ENCODE data around the gene SFXN5.

DNA sequence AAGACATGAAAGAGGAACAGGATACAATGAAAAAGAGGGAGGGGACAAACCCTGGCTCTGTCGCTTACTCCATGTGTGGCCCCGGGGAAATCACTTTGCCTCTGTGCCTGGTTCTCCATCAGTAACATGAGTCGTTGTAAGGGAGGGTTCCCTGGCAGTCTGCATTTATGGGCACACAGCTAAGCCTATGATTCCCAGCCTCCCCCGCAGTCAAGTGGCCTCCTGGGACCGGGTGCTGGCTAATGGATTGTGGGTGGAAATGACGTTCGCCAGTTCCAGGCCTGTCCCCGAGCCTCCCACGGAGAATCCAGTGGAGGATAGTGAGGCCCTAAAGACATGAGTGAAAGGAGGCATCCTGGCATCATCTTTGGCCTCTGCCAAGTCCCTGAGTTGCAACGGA is 42.7 kb downstream of the SFXN5 start:
- TF ChIP-seq, protein P1, sequence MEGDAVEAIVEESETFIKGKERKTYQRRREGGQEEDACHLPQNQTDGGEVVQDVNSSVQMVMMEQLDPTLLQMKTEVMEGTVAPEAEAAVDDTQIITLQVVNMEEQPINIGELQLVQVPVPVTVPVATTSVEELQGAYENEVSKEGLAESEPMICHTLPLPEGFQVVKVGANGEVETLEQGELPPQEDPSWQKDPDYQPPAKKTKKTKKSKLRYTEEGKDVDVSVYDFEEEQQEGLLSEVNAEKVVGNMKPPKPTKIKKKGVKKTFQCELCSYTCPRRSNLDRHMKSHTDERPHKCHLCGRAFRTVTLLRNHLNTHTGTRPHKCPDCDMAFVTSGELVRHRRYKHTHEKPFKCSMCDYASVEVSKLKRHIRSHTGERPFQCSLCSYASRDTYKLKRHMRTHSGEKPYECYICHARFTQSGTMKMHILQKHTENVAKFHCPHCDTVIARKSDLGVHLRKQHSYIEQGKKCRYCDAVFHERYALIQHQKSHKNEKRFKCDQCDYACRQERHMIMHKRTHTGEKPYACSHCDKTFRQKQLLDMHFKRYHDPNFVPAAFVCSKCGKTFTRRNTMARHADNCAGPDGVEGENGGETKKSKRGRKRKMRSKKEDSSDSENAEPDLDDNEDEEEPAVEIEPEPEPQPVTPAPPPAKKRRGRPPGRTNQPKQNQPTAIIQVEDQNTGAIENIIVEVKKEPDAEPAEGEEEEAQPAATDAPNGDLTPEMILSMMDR (IDR thresholded peaks at IDR 0.05) = no peak
- TF ChIP-seq POLR2AphosphoS5 (IDR thresholded peaks at IDR 0.05; ENCODE audit: low read depth, low read length) (no peak), SIN3A (IDR thresholded peaks at IDR 0.05; ENCODE audit: borderline replicate concordance, insufficient read depth, low read depth, low read length) (no peak)

Measured in Panc1 (cell line).